GM21786 (cell line): ENCODE results near the gene LRRC17.
"Not testable (repeated sequence)": the region's sequence is repeated elsewhere in the genome, so short reads cannot be mapped to it uniquely, and the experiment has no call there.

Experiments
- ATAC-seq: cut with Tn5 transposase; IDR thresholded peaks from one replicate; pipeline ENCODE4 v1.9.1; 2021; ENCODE audit not compliant: unreplicated experiment

The LRRC17 gene

GRCh38 chr7:102942181-102942866 lies 29.5 kb downstream of the LRRC17 start:
- ATAC-seq = no peak

- ATAC-seq = no peak
These were observed 30.1 kb downstream of the LRRC17 start for GRCh38 chr7:102942868-102943267.

GRCh38 chr7:102943423-102944169 lies 30.8 kb downstream of the LRRC17 start:
- no peak for ATAC-seq

GRCh38 chr7:102944241-102944640 lies 31.4 kb downstream of the LRRC17 start:
- ATAC-seq = no peak

- no peak for ATAC-seq
These were observed 39.0 kb downstream of the LRRC17 start for GRCh38 chr7:102951839-102952238.

- ATAC-seq = no peak
These were observed 40.6 kb downstream of the LRRC17 start for GRCh38 chr7:102953406-102953805.

GRCh38 chr7:102954359-102954758 lies 41.6 kb downstream of the LRRC17 start:
- not testable (repeated sequence) for ATAC-seq

GRCh38 chr7:102958004-102958403 lies 45.2 kb downstream of the LRRC17 start:
- not testable (repeated sequence) for ATAC-seq

GRCh38 chr7:102961993-102962392 lies 49.2 kb downstream of the LRRC17 start:
- not testable (repeated sequence) for ATAC-seq

GRCh38 chr7:102966465-102966864 lies 53.7 kb downstream of the LRRC17 start:
- ATAC-seq = no peak

- ATAC-seq = no peak
These were observed 55.0 kb downstream of the LRRC17 start for GRCh38 chr7:102967798-102968197.

- no peak for ATAC-seq
These were observed 60.4 kb downstream of the LRRC17 start for GRCh38 chr7:102973096-102973802.

GRCh38 chr7:102974366-102975236 lies 61.8 kb downstream of the LRRC17 start:
- no peak for ATAC-seq

- no peak for ATAC-seq
These were observed 63.1 kb downstream of the LRRC17 start for GRCh38 chr7:102975854-102976253.

GRCh38 chr7:102976493-102976892 lies 63.7 kb downstream of the LRRC17 start:
- ATAC-seq = no peak

- not testable (repeated sequence) for ATAC-seq
These were observed 64.8 kb downstream of the LRRC17 start for GRCh38 chr7:102977586-102977985.

GRCh38 chr7:102978284-102978683 lies 65.5 kb downstream of the LRRC17 start:
- ATAC-seq = no peak

- no peak for ATAC-seq
These were observed 66.9 kb downstream of the LRRC17 start for GRCh38 chr7:102979670-102980069.

- no peak for ATAC-seq
These were observed 68.7 kb downstream of the LRRC17 start for GRCh38 chr7:102981451-102981850.

GRCh38 chr7:102982235-102982634 lies 69.4 kb downstream of the LRRC17 start:
- no peak for ATAC-seq

GRCh38 chr7:102983602-102984001 lies 70.8 kb downstream of the LRRC17 start:
- ATAC-seq = no peak
